Camera-type eye (tissue), 1 donor: ENCODE results near the gene INIP. TPM values are rescaled to one million over a fixed set of nuclear protein-coding genes. Genes with fewer than 3 reads are reported as not detected.

Source experiments
- total RNA-seq: library from RNA; depleted of rRNA; stranded (reverse); fragments of >200 nt; gene quantifications from one replicate; pipeline ENCODE4 v1.2.3, GENCODE V29; 2014

Gene INIP
- 35.6 TPM for total RNA-seq

DNA sequence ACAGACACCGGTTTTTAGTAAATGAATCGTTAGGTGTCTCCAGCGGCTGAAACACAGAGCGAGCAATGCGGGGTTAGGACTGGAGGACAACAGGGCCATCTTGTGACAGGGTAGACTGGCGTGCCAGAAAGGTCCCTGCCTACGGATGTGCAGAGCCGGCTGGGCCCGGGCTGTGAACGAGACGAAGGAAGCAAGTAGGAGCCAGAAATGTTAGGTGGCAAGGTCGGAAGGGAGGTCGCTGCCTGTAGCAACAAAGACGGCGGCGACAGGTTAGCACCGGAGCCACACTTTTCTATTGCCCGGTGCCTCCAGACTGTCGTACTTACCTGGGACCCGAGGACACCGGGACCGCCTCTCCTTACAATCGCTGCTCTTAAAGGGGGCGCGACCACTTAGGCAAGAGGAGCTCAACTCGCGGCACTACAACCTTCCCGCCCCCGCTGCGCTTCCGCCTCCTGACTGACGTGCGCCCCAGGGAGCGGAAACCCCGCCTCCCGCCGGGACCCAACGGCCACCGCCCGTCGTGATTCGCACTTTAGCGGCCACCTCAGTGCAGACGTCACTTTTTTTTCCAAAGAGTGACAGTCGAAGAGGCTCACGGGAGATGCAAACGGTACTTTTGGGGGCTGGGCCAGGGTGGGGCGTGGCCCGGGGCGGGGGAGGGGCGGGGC is at the start of gene INIP:
Gene INIP, minus strand, starts transcription at position 457 of the 671 bp plus-strand sequence. CDS start 1,632 bp downstream, outside the sequence.

DNA sequence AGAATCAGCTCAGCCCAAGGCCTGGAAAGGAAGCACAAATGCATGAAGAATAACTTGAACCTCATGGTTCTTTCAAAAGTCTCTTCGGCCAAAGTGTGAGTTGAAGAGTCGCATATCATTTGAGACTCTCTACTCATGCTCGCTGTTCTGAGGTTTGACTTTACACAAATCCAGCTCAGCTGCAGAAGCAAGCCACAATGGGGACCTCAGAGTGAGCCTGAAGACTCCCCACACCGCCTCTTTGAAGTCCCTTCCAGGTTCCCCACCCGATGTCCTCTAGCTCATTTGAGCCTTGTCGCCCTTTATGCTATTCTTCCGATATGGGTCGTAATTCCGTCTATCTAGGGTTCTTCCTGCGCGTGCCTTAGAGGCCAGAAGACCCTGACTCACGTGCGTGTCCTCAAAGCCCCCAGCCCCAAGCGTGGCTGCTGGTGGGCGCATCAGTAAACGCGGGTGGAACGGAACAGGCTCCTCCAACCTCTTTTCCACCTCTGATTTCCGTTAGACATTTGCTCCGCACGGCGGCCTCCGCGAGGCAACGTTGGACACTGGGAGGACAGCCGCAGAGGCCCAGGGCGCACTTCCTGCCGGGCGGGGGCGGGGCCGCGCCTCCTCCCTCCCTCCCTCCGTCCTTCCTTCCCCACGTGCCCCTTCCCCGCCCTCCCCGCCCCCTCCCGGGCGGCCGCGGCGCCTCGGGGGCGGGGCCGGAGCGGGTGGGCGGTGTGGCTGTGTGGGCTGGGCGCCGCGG is 32.3 kb upstream of the INIP start, which contains the start of gene SNX30:
Gene SNX30, plus strand, starts transcription at position 745 of the 748 bp plus-strand sequence. CDS start 242 bp downstream, outside the sequence.

Other genes starting within 250 kb of the INIP start
- gene KIAA1958, start 231.3 kb downstream of the INIP start, total RNA-seq = 36.6 TPM
- 29.5 TPM for gene SNX30, start 32.6 kb upstream of the INIP start, total RNA-seq
- gene SLC46A2, start 172.8 kb upstream of the INIP start, total RNA-seq = not detected